ENCODE results near the gene SLC5A8.
"Not testable (repeated sequence)": the region's sequence is repeated elsewhere in the genome, so short reads cannot be mapped to it uniquely, and the experiment has no call there.

Gene SLC5A8

DNA sequence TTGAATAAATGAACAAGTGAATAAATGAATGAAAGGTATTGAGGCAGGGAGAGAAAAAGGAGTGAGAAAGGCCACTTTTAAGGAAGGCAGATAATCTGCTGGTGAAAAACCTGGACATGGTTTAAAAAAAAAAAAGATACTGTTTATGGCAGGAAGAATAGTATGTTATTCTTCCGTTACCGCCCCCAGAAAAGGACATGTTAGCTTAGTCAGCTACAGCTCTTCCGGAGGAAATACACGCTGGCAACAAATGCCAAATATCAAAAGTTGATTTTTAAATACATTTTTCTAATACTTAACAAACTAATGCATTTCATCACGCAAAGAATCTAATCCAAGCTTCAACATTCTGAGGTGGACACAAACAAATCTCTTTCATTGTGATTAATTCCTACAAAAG is 43.2 kb downstream of the SLC5A8 start:
- no peak for DNase-seq

DNA sequence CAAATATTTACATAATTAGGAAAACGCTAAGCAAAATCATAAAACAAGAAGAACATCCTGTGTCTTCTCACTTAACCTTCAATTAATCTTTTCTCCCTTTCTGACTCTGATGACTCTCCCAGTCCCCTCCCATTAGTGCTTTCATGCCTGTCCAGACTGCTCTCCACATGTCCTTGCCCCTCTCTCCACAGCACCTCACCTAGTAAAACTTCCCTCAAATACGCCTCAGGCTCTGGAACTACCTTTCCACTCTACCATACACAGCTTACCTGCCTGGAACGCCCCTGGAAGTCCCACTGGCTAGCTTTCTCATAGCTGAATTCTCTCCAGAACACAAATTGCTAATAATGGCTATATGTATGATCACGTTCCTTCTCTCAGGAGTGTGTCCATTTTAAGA is 44.7 kb downstream of the SLC5A8 start:
- no peak for DNase-seq

DNA sequence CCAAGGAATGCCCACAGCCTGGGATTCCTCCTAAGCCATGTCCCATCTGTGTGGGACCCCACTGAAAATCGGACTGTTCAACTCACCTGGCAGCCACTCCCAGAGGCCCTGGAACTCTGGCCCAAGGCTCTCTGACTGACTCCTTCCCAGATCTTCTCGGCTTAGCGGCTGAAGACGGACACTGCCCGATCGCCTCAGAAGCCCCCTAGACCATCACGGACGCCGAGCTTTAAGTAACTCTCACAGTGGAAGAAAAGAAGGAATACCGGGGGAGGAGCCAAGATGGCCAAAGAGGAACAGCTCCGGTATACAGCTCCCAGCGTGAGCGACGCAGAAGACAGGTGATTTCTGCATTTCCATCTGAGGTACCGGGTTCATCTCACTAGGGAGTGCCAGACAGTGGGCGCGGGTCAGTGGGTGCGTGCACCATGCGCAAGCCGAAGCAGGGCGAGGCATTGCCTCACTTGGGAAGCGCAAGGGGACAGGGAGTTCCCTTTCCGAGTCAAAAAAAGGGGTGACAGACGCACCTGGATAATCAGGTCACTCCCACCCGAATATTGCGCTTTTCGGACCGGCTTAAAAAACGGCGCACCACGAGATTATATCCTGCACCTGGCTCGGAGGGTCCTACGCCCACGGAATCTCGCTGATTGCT is 64.1 kb downstream of the SLC5A8 start:
- not testable (repeated sequence) for DNase-seq

DNA sequence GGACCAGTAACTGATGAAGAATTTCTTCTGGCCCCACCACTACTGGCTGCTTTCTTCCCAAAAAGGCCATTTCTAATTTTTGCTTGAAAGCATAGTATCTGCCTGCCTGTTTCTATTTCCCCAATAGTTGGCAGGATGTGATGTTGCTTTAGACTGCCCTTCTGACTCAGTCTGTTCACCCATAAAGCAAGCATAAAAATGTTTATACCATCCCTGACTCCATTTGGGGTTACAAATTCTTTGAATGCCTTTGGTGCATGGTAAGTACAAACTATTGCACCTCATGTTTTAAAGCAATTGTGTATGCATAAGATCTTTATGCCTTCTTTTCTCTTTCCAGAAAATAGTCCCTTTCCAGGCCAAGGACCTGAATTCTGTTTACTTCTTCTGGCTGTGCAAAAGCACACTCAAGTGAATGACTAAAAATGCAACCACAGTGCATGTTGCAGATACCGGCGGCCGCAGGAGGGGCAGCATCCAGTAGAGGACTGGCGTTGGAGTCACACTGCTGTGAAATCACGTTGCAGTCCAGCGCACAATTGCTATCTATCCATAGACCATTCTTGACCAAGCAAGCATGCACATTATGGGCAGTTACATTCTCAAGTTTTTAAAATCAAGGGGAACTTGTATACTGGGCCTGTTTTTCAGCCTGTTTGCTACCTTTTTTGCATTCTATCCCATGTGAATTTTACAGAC is 82.4 kb downstream of the SLC5A8 start:
- no peak for DNase-seq

DNA sequence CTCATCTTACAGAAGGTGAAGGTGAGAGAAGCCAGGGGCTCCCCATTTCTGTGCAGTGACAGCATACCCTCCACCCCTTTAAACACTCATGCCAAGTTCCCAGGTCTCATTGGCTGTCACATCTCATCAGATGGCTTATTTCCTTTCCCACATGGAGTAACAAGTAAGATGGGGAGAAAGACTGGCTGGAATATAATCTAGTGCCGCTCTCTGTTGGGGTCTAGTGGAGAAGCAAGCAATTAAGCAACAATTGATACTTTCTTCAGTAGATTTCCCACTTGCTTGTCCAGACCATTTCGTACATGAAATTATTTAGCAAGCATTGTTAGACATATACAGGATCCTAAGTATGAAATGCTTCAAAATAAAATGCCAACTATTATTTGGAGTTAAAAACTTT is 92.2 kb downstream of the SLC5A8 start:
- DNase-seq: no peak

DNA sequence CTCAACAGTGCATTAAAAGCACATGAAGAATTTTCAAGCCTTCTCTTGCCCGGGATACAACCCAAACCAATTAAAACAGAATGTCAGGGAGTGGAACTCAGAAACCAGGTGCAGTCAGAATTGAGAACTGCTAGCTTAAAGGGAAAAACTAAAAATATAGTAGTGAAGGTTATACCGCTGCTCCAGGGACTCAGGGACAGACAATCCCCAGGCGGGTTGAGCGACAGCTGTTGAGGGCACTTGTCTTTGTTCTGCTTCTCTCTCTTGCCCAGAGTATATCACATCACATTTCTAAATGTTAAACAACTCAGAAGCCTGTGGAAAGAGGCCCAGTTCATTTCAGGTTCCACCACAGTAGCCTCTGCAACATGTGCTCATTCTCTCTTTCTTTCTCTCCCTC is 93.1 kb downstream of the SLC5A8 start:
- no peak for DNase-seq

DNA sequence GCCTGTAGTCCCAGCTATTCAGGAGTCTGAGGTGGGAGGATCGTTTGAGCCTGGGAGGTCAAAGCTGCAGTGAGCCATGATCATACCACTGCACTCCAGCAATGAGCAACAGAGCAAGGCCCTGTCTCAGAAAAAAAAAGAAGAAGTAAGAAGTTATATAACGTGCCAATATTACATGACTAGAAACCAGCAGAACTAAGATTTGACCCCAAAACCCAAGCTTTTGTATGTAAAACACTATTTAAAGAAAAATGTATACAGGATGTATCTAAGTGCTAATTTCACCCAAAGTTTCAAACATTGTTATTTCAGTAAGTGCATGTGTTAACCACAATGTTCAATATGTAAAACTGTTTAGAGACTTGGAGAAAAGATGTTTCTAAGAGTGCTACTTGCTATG is 94.7 kb downstream of the SLC5A8 start:
- DNase-seq: no peak

DNA sequence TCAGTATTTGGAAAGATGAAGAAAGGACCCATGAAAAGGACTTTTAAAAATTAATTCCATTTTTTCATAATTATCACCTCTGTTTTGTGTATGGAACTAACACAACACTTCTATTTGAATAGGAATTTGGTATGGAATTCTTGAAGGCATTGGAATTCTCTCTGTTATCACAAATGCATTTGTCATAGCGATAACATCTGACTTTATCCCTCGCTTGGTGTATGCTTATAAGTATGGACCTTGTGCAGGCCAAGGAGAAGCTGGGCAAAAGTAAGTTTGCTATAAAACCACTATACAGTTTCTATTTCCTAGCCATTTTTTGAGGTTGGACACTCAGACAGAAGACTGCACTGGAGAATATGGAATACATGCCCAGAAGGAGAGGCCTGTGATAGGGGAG is 98.6 kb downstream of the SLC5A8 start:
- DNase-seq: no peak

DNA sequence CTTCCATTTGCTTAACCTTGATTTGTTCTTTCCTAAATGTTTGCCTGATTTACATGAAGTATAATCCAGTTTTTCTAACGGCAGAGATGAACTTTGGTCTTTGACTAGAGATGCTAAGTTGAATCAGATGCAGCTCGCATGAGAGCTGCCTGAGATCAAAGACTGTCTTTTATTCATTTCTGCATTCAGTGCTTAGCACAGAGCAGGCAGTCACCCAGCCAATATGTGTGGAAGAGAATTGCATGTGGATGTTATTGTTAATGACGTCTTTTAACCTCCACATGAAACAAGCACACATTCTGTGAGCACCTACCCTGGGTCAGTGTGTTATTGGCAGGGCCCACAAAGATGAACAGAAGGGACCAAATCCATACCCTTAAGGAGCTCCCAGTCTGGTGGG is 99.2 kb downstream of the SLC5A8 start:
- DNase-seq: no peak

DNA sequence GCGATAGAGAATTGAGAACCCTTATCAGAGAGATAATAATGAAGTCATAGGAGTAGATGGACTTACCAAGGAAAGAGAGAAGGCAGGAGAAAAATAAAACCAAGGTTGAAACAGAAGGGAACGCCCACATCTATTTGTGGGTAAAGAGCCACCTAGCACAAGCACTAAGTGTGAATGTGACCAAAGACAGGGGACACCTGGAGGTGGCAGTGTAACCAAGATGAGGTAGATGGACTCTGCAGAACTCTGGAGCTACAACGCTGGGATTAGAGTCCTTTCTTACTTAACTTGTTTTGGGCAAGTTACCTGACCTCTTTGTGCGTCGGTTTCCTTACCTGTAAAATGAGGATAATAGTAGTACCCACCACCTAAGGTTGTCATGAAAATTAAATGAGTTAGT is 101.9 kb downstream of the SLC5A8 start:
- no peak for DNase-seq

DNA sequence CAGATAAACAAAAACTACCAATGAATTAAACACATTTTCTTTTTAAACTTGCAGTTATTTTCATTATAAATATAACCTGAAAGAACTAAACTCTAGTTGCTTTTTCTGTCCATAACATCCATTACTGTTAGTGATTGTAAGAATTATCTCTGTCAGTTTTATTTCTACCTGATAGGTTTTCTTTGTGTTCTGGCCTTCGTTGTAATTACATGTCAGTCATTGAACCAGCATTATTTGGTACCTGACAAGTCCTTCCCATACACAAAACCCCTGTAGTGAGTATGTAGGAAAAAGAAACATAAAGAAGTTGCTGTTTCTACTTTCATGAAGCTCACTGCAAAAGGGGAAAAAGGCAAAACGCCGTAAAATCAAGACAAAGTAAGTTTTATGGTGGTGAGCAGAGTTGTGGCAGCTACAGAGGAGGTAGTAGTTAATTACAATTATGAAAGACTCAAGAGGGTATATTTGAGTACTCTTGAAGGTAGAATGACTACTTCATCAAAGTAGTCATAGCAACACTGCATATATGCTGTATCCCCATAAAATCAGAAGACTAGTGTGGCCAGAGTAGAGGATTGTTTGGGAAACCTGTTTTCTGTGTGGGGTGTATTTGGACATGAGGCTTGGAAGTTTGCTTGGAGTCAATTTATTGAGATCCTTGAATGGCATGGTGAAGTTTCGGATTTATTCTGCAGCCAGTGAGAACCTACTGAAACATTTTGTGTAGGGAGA is 102.8 kb downstream of the SLC5A8 start:
- no peak for DNase-seq
